HUDEP-2 (cell line): ENCODE results near the gene MAN1B1.

Source experiments
- DNase-seq, 76 experiments: peaks; one replicate each; lab custom pipeline; 2025; ENCODE audit not compliant: unreplicated experiment in 76 of 76; lab: John Stamatoyannopoulos, UW

MAN1B1 gene

GRCh38 chr9:137083394-137084004 is 3.3 kb upstream of the MAN1B1 start:
- no peak for DNase-seq

- no peak for DNase-seq
Measured at GRCh38 chr9:137084526-137084925, 2.3 kb upstream of the MAN1B1 start.

GRCh38 chr9:137085920-137086530 is 760 bp upstream of the MAN1B1 start:
- DNase-seq: peak in 35 of 76 experiments; percentile 9 to 74 (median 34)

DNA sequence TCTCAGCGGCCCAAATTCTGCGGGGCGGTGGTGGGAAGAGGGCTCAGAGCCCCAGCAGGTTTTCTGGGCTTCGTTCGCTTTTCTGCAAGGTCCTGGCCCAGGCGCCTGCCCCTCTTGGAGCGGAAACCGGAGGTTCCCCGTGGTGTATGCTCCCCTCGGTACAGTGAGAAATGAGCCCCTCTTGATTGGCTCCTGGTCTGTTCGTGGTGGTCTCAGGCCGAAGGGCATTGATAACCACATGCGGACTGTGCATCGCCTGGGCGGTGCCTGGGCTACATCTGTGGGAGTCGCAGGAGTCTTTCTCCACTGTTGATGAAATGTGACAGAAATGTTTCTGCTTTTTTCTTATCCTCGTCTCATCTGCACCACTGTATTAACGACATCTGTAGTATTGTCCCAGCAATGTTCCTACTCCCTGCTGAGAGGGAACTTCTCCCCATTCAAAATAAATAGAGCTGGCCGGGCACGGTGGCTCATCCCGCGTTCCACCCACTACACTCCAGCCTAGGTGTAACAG is 682 bp downstream of the MAN1B1 start:
- DNase-seq: peak in 28 of 76 experiments; percentile 6 to 46 (median 28)

DNA sequence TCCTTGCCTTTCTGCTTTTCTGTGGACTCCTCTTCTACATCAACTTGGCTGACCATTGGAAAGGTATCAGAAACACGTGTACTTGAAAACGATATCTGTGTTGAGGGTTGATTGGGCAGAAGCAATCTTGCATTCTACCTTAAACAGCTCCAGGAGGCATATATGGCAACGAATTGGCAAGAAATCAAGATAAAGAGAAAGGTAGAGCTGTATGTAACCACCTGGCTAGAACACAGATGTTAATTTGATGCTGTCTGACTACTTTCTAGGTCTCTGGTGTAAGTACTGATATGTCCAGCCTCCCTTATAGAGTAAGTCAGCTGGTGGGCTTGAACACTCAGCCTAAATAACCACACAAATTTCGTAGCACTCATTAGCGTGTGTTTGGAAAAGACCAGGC is 1.3 kb downstream of the MAN1B1 start:
- DNase-seq: no peak

GRCh38 chr9:137089232-137089947 is 2.6 kb downstream of the MAN1B1 start:
- no peak for DNase-seq

- no peak for DNase-seq
Measured at GRCh38 chr9:137095664-137096517, 9.1 kb downstream of the MAN1B1 start.

GRCh38 chr9:137096785-137097546 is 10.2 kb downstream of the MAN1B1 start:
- no peak for DNase-seq

DNA sequence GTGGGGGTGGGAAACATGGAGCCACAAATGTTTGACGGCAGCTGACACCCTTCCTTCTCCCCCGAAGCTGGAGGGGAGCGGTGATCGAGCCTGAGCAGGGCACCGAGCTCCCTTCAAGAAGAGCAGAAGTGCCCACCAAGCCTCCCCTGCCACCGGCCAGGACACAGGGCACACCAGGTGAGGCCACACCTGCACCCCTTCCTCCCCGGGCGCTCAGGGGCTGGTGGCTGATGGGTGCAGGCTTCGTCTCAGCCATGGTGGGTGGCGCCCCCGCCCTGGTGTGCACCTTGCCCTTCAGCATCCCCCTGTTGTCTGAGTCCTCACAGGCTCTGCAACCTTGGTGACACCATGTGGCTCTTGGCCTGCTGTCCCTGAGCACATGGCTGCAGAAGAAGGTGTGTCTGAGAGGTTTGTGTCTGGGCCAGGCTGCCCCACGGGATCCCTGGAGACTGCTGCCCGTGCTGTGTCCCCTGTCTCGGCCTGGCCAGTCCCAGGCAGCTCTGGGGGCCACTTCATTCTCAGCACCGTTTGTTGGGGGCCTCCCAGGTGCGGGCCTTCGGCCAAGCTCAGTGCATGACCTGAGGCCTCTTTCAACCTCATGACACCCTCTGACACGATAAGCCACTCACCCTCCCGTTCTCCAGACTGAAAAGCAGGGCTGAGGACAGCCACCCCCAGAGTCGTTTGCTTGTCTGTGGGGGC is 11.1 kb downstream of the MAN1B1 start:
- DNase-seq: no peak

- no peak for DNase-seq
Measured at GRCh38 chr9:137099231-137099630, 12.4 kb downstream of the MAN1B1 start.

DNA sequence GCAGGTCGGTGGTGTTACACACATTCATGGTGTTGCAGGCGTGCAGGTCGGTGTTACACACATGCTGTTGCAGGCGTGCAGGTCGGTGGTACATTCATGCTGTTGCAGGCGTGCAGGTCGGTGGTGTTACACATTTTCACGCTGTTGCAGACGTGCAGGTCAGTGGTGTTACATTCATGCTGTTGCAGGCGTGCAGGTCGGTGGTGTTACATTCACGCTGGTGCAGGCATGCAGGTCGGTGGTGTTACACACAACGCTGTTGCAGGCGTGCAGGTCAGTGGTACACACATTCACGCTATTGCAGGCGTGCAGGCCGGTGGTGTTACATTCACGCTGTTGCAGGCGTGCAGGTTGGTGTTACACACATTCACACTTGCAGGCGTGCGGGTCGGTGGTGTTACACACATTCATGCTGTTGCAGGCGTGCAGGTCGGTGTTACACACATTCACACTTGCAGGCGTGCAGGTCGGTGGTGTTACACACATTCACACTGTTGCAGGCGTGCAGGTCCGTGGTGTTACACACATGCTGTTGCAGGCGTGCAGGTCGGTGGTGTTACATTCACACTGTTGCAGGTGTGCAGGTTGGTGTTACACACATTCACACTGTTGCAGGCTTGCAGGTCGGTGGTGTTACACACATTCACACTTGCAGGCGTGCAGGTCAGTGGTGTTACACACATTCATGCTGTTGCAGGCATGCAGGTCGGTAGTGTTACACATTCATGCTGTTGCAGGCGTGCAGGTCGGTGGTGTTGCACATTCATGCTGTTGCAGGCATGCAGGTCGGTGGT is 16.6 kb downstream of the MAN1B1 start:
- DNase-seq: no peak

- no peak for DNase-seq
Measured at GRCh38 chr9:137105814-137106661, 19.3 kb downstream of the MAN1B1 start.

- DNase-seq: no peak
Measured at GRCh38 chr9:137106662-137107250, 20.0 kb downstream of the MAN1B1 start.

- DNase-seq: no peak
Measured at GRCh38 chr9:137107312-137107921, 20.6 kb downstream of the MAN1B1 start.

- DNase-seq: no peak
Measured at GRCh38 chr9:137107982-137108381, 21.2 kb downstream of the MAN1B1 start.

GRCh38 chr9:137108608-137109249 is 21.9 kb downstream of the MAN1B1 start:
- no peak for DNase-seq
